Measurements from ENCODE around the gene CASP5.

DNA sequence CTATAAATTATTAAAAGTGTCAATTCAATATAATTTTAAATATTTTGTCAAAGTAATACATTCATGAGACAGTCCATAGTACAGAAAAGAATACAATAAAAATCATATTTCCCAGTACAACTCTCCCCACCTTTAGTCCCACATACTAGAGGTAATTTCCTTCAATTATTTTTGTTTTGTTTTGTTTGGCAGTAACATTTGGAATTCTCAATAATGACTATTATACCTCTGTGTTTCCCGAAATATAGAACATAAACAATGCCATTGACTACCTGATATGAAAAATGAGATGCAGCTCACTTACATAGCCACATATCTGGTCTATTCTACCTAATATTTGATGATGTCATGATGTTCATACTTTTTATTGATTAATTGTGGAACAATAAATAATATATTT lies 30.2 kb downstream of the CASP5 start:
- TF ChIP-seq, protein P1, sequence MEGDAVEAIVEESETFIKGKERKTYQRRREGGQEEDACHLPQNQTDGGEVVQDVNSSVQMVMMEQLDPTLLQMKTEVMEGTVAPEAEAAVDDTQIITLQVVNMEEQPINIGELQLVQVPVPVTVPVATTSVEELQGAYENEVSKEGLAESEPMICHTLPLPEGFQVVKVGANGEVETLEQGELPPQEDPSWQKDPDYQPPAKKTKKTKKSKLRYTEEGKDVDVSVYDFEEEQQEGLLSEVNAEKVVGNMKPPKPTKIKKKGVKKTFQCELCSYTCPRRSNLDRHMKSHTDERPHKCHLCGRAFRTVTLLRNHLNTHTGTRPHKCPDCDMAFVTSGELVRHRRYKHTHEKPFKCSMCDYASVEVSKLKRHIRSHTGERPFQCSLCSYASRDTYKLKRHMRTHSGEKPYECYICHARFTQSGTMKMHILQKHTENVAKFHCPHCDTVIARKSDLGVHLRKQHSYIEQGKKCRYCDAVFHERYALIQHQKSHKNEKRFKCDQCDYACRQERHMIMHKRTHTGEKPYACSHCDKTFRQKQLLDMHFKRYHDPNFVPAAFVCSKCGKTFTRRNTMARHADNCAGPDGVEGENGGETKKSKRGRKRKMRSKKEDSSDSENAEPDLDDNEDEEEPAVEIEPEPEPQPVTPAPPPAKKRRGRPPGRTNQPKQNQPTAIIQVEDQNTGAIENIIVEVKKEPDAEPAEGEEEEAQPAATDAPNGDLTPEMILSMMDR (IDR thresholded peaks at IDR 0.05), result no peak
- TF ChIP-seq POLR2A (IDR thresholded peaks at IDR 0.05; ENCODE audit: low read depth), result no peak

Measured in esophagus muscularis mucosa (tissue), 3 donors.